ENCODE measurements around the gene TRAK2.

- TF ChIP-seq CTCF (IDR thresholded peaks at IDR 0.05; ENCODE audit: low read depth, low read length) (no peak), POLR2A (IDR thresholded peaks at IDR 0.05; ENCODE audit: extremely low read depth, insufficient read length) (no peak)
Observed at GRCh38 chr2:201460532-201460931, 9.3 kb upstream of the TRAK2 start.
